ENCODE data around the gene ATXN7L1.

GRCh38 chr7:105614341-105614840, 262.0 kb downstream of the ATXN7L1 start:
- TF ChIP-seq CTCF (IDR thresholded peaks at IDR 0.05): no peak
- no peak for TF ChIP-seq POLR2AphosphoS5 (IDR thresholded peaks at IDR 0.05)
- TF ChIP-seq POLR2A (IDR thresholded peaks at IDR 0.05): no peak

Data from prostate gland (tissue), 2 donors.